Measurements from ENCODE around the gene TUBGCP2. TPM values are rescaled to one million over a fixed set of nuclear protein-coding genes. Genes with fewer than 3 reads are reported as not detected.

The TUBGCP2 gene
- polyA plus RNA-seq, 1 donor (not counting 4 experiments of a cell fraction or from before 2014, with no cell fraction given) = 55.8 TPM

- no peak for FAIRE-seq
- TF ChIP-seq CTCF (optimal IDR thresholded peaks at IDR 0.05 in 1 of 3, IDR thresholded peaks at IDR 0.05 in 1 of 3, conservative IDR thresholded peaks at IDR 0.05 in 1 of 3; ENCODE audit: extremely low read depth in 1 of 3, insufficient read depth in 2 of 3, low read length in 3 of 3) (no peak), EZH2 (IDR thresholded peaks at IDR 0.05; ENCODE audit: low read length) (no peak)
- H3K9me3 ChIP-seq (ENCODE audit: control insufficient read depth, low read depth, low read length) = no peaks in the 10 kb centered on the region
- H3K27ac ChIP-seq (ENCODE audit: control insufficient read depth, insufficient read depth, low read length) = no peak overlapping the region
- no peaks in the 10 kb centered on the region for H3K79me2 ChIP-seq (ENCODE audit: control insufficient read depth, insufficient read depth, low read length)
- H2AFZ ChIP-seq (ENCODE audit: control insufficient read depth, low read length) = no peak overlapping the region
- no peak overlapping the region for H3K4me2 ChIP-seq (ENCODE audit: control insufficient read depth, extremely low read depth, insufficient read depth, low read depth, low read length)
- H3K9ac ChIP-seq (ENCODE audit: control insufficient read depth, extremely low read depth, insufficient read depth, low read length) = no peak overlapping the region
- no peaks in the 10 kb centered on the region for H3K4me1 ChIP-seq (ENCODE audit: control insufficient read depth, extremely low read depth, insufficient read depth, low read length)
- peaks cover 4% of the 10 kb centered on the region for H3K27me3 ChIP-seq (ENCODE audit: control insufficient read depth, extremely low read depth, insufficient read depth, low read length)
- H3K36me3 ChIP-seq (ENCODE audit: control insufficient read depth in 2 of 2, extremely low read depth in 1 of 2, insufficient read depth in 2 of 2, low read length in 2 of 2) = no peaks in the 10 kb centered on the region
- dilution Hi-C loops (cut with MboI; ENCODE audit: extremely low pct_ligation_motif_present, low sequenced_read_pairs) = no loop called here
- no peaks in the 10 kb centered on the region for H3K9me1 ChIP-seq (ENCODE audit: control insufficient read depth, extremely low read depth, insufficient read depth, low read length)
- no peak overlapping the region for H3K4me3 ChIP-seq (ENCODE audit: control insufficient read depth in 2 of 3, extremely low read depth in 1 of 3, insufficient read depth in 2 of 3, low read depth in 1 of 3, low read length in 3 of 3)
- no peak for DNase-seq (ENCODE audit: low read depth, low spot score)
- H4K20me1 ChIP-seq (ENCODE audit: control insufficient read depth, extremely low read depth, insufficient read depth, low read length) = no peaks in the 10 kb centered on the region
These were observed 41.7 kb upstream of the TUBGCP2 start for GRCh38 chr10:133350283-133350949.

GRCh38 chr10:133349577-133350011, 40.9 kb upstream of the TUBGCP2 start:
- TF ChIP-seq EZH2 (IDR thresholded peaks at IDR 0.05; ENCODE audit: low read length) (no peak), CTCF (optimal IDR thresholded peaks at IDR 0.05 in 1 of 3, IDR thresholded peaks at IDR 0.05 in 1 of 3, conservative IDR thresholded peaks at IDR 0.05 in 1 of 3; ENCODE audit: extremely low read depth in 1 of 3, insufficient read depth in 2 of 3, low read length in 3 of 3) (no peak)
- no peaks in the 10 kb centered on the region for H3K4me1 ChIP-seq (ENCODE audit: control insufficient read depth, extremely low read depth, insufficient read depth, low read length)
- FAIRE-seq = no peak
- H3K4me3 ChIP-seq (ENCODE audit: control insufficient read depth in 2 of 3, extremely low read depth in 1 of 3, insufficient read depth in 2 of 3, low read depth in 1 of 3, low read length in 3 of 3) = no peak overlapping the region
- no peak overlapping the region for H3K27ac ChIP-seq (ENCODE audit: control insufficient read depth, insufficient read depth, low read length)
- H3K36me3 ChIP-seq (ENCODE audit: control insufficient read depth in 2 of 2, extremely low read depth in 1 of 2, insufficient read depth in 2 of 2, low read length in 2 of 2) = no peaks in the 10 kb centered on the region
- no peak overlapping the region for H2AFZ ChIP-seq (ENCODE audit: control insufficient read depth, low read length)
- no peak overlapping the region for H3K4me2 ChIP-seq (ENCODE audit: control insufficient read depth, extremely low read depth, insufficient read depth, low read depth, low read length)
- no peaks in the 10 kb centered on the region for H3K79me2 ChIP-seq (ENCODE audit: control insufficient read depth, insufficient read depth, low read length)
- no peaks in the 10 kb centered on the region for H3K9me1 ChIP-seq (ENCODE audit: control insufficient read depth, extremely low read depth, insufficient read depth, low read length)
- peaks cover 4% of the 10 kb centered on the region for H3K27me3 ChIP-seq (ENCODE audit: control insufficient read depth, extremely low read depth, insufficient read depth, low read length)
- H4K20me1 ChIP-seq (ENCODE audit: control insufficient read depth, extremely low read depth, insufficient read depth, low read length) = no peaks in the 10 kb centered on the region
- H3K9ac ChIP-seq (ENCODE audit: control insufficient read depth, extremely low read depth, insufficient read depth, low read length) = no peak overlapping the region
- dilution Hi-C loops (cut with MboI; ENCODE audit: extremely low pct_ligation_motif_present, low sequenced_read_pairs) = no loop called here
- no peaks in the 10 kb centered on the region for H3K9me3 ChIP-seq (ENCODE audit: control insufficient read depth, low read depth, low read length)
- no peak for DNase-seq (ENCODE audit: low read depth, low spot score)

All from keratinocyte (primary cell).